Thoracic aorta (tissue), 2 donors: Measurements from ENCODE around the gene TCEAL6. TPM values are rescaled to one million over a fixed set of nuclear protein-coding genes. Genes with fewer than 3 reads are reported as not detected.
"Not testable (repeated sequence)": the region's sequence is repeated elsewhere in the genome, so short reads cannot be mapped to it uniquely, and the experiment has no call there.

Experiments
- ATAC-seq: fragments of 150-250 bp; one replicate; pipeline ENCODE4 v1.8.0; 2017; ENCODE audit warnings: low read depth; ENCODE audit not compliant: insufficient number of reproducible peaks, low FRiP score
- DNase-seq: peaks from one replicate; pipeline ENCODE4 v3.0.0-alpha.2; 2020; ENCODE audit warnings: low spot score
- H3K27ac ChIP-seq, 2 donors: fragments of 200-600 bp; sonication (generic); 1 replicate in 1 of 2; 2 replicates in 1 of 2; pipeline ENCODE4 v1.5.1; 2016; ENCODE audit warnings: mild to moderate bottlenecking in 2 of 2, moderate library complexity in 2 of 2
- H3K27me3 ChIP-seq: fragments of 200-600 bp; sonication (generic); replicated peaks from 2 replicates; pipeline ENCODE4 v1.6.0; 2016; ENCODE audit warnings: mild to moderate bottlenecking; ENCODE audit not compliant: insufficient read depth
- H3K36me3 ChIP-seq: fragments of 200-600 bp; sonication (generic); one replicate; pipeline ENCODE4 v1.5.1; 2016
- H3K4me1 ChIP-seq, 2 donors: fragments of 200-600 bp; sonication (generic); 1 replicate in 1 of 2; 2 replicates in 1 of 2; pipeline versions ENCODE4 v1.5.1 to v1.6.0; 2016; ENCODE audit warnings: low read depth in 2 of 2, mild to moderate bottlenecking in 1 of 2; ENCODE audit not compliant: control insufficient read depth in 1 of 2
- H3K4me3 ChIP-seq: fragments of 200-600 bp; sonication (generic); 2 replicates; pipeline ENCODE4 v1.5.1; 2016; ENCODE audit warnings: mild to moderate bottlenecking
- H3K9me3 ChIP-seq: fragments of 200-600 bp; sonication (generic); 2 replicates; pipeline ENCODE4 v1.5.1; 2016
- CTCF ChIP-seq: fragments of 200-600 bp; sonication (generic); IDR thresholded peaks from one replicate; pipeline ENCODE4 v1.5.1; 2019; ENCODE audit warnings: antibody characterized with exemption
- total RNA-seq, 2 donors: library from RNA; depleted of rRNA; stranded (reverse); fragments of >200 nt; gene quantifications; one replicate each; pipeline versions ENCODE4 v1.1.0 to v1.2.3, GENCODE V29; 2016

Gene TCEAL6
- total RNA-seq, 2 donors from 2014 or later = 1.9 TPM; not detected in 1

- Histone ChIP-seq H3K27me3 (no peaks in the 10 kb centered on the region), H3K4me3 (no peak overlapping the region), H3K4me1 (no peaks in the 10 kb centered on the region), H3K9me3 (no peaks in the 10 kb centered on the region), H3K36me3 (no peaks in the 10 kb centered on the region), H3K27ac (no peak overlapping the region)
- no peak for DNase-seq
- TF ChIP-seq CTCF = no peak
- no peak for ATAC-seq
Measured at GRCh38 chrX:102138064-102138463, 4.2 kb downstream of the TCEAL6 start.

- Histone ChIP-seq H3K27ac (no peak overlapping the region), H3K4me3 (no peak overlapping the region), H3K9me3 (no peaks in the 10 kb centered on the region), H3K4me1 (no peaks in the 10 kb centered on the region), H3K36me3 (no peaks in the 10 kb centered on the region), H3K27me3 (no peaks in the 10 kb centered on the region)
- no peak for DNase-seq
- no peak for ATAC-seq
- no peak for TF ChIP-seq CTCF
Measured at GRCh38 chrX:102129473-102129872, 12.8 kb downstream of the TCEAL6 start.

- no peak for TF ChIP-seq CTCF
- no peaks in the 10 kb centered on the region for H3K9me3 ChIP-seq
- DNase-seq = no peak
- no peak for ATAC-seq
- no peaks in the 10 kb centered on the region for H3K27me3 ChIP-seq
- peak overlapping the region; percentile 72 for H3K4me3 ChIP-seq
- peak overlapping the region; percentile 70 to 76 for H3K27ac ChIP-seq
- no peaks in the 10 kb centered on the region for H3K4me1 ChIP-seq
- no peaks in the 10 kb centered on the region for H3K36me3 ChIP-seq
Measured at GRCh38 chrX:102126863-102127262, 15.4 kb downstream of the TCEAL6 start.

GRCh38 chrX:102126080-102126818 lies 16.0 kb downstream of the TCEAL6 start:
- H3K9me3 ChIP-seq, H3K4me1 ChIP-seq, H3K36me3 ChIP-seq, DNase-seq, ATAC-seq, H3K27me3 ChIP-seq: not testable (repeated sequence)
- Histone ChIP-seq H3K27ac (peak overlapping the region; percentile 70 to 76), H3K4me3 (peak overlapping the region; percentile 72)

- not testable (repeated sequence) for ATAC-seq, H3K36me3 ChIP-seq, H3K9me3 ChIP-seq, H3K27me3 ChIP-seq, H3K4me1 ChIP-seq, DNase-seq
- Histone ChIP-seq H3K4me3 (peak within 1 kb of the TSS; percentile 72), H3K27ac (peak within 1 kb of the TSS; percentile 70 to 76)
Measured at GRCh38 chrX:102125436-102125835, 16.8 kb downstream of the TCEAL6 start, which contains the start of gene TCEAL2. TCEAL2 (plus strand) TSS chrX:102125679; CDS start chrX:102126831, 1,152 bp downstream.

- H3K36me3 ChIP-seq, H3K4me1 ChIP-seq, H3K9me3 ChIP-seq, ATAC-seq, DNase-seq, H3K27me3 ChIP-seq: not testable (repeated sequence)
- Histone ChIP-seq H3K4me3 (peak overlapping the region; percentile 72), H3K27ac (peak overlapping the region in 1 of 2 donors; percentile 70)
Measured at GRCh38 chrX:102125014-102125413, 17.3 kb downstream of the TCEAL6 start.
